Measurements from ENCODE around the gene SH2D4B.

DNA sequence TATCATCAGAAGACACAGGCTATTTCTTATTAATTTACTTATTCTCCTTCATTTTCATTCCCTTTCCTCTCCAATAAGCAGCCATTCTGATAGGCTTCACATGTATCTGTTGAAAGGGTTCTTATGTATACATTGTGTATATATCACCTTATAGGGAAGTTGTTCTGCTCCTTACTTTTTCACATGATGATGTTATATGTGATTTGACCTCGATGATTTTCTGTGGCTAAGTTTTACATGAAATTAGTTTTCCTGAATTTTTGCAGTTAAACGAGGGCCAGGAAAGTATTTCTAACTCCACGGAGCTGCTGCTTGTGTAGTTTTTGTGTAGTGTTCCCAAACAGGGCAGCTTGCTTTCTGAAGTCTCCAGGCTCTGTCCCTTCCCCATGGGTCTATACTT, 84.5 kb downstream of the SH2D4B start:
- TF ChIP-seq, protein P1, sequence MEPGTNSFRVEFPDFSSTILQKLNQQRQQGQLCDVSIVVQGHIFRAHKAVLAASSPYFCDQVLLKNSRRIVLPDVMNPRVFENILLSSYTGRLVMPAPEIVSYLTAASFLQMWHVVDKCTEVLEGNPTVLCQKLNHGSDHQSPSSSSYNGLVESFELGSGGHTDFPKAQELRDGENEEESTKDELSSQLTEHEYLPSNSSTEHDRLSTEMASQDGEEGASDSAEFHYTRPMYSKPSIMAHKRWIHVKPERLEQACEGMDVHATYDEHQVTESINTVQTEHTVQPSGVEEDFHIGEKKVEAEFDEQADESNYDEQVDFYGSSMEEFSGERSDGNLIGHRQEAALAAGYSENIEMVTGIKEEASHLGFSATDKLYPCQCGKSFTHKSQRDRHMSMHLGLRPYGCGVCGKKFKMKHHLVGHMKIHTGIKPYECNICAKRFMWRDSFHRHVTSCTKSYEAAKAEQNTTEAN (CRISPR knock-in tag; conservative IDR thresholded peaks at IDR 0.05) = no peak
- TF ChIP-seq, protein P2, sequence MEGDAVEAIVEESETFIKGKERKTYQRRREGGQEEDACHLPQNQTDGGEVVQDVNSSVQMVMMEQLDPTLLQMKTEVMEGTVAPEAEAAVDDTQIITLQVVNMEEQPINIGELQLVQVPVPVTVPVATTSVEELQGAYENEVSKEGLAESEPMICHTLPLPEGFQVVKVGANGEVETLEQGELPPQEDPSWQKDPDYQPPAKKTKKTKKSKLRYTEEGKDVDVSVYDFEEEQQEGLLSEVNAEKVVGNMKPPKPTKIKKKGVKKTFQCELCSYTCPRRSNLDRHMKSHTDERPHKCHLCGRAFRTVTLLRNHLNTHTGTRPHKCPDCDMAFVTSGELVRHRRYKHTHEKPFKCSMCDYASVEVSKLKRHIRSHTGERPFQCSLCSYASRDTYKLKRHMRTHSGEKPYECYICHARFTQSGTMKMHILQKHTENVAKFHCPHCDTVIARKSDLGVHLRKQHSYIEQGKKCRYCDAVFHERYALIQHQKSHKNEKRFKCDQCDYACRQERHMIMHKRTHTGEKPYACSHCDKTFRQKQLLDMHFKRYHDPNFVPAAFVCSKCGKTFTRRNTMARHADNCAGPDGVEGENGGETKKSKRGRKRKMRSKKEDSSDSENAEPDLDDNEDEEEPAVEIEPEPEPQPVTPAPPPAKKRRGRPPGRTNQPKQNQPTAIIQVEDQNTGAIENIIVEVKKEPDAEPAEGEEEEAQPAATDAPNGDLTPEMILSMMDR (CRISPR knock-in tag; IDR thresholded peaks at IDR 0.05) = no peak
- TF ChIP-seq ONECUT2 (CRISPR knock-in tag; IDR thresholded peaks at IDR 0.05) (no peak), MAZ (IDR thresholded peaks at IDR 0.05; ENCODE audit: borderline replicate concordance, low read depth, low read length) (no peak), MAZ (CRISPR knock-in tag; IDR thresholded peaks at IDR 0.05; ENCODE audit: low read depth) (no peak), YEATS2 (CRISPR knock-in tag; IDR thresholded peaks at IDR 0.05; ENCODE audit: borderline replicate concordance) (no peak), POLR2A (IDR thresholded peaks at IDR 0.05; ENCODE audit: insufficient read depth in 1 of 2, low read depth in 2 of 2, low read length in 2 of 2) (no peak), MED1 (CRISPR knock-in tag; IDR thresholded peaks at IDR 0.05) (no peak), ERF (CRISPR knock-in tag; IDR thresholded peaks at IDR 0.05) (no peak), KLF11 (CRISPR knock-in tag; IDR thresholded peaks at IDR 0.05) (no peak), BCL6 (CRISPR knock-in tag; IDR thresholded peaks at IDR 0.05) (no peak)
- TF ChIP-seq, protein P3, sequence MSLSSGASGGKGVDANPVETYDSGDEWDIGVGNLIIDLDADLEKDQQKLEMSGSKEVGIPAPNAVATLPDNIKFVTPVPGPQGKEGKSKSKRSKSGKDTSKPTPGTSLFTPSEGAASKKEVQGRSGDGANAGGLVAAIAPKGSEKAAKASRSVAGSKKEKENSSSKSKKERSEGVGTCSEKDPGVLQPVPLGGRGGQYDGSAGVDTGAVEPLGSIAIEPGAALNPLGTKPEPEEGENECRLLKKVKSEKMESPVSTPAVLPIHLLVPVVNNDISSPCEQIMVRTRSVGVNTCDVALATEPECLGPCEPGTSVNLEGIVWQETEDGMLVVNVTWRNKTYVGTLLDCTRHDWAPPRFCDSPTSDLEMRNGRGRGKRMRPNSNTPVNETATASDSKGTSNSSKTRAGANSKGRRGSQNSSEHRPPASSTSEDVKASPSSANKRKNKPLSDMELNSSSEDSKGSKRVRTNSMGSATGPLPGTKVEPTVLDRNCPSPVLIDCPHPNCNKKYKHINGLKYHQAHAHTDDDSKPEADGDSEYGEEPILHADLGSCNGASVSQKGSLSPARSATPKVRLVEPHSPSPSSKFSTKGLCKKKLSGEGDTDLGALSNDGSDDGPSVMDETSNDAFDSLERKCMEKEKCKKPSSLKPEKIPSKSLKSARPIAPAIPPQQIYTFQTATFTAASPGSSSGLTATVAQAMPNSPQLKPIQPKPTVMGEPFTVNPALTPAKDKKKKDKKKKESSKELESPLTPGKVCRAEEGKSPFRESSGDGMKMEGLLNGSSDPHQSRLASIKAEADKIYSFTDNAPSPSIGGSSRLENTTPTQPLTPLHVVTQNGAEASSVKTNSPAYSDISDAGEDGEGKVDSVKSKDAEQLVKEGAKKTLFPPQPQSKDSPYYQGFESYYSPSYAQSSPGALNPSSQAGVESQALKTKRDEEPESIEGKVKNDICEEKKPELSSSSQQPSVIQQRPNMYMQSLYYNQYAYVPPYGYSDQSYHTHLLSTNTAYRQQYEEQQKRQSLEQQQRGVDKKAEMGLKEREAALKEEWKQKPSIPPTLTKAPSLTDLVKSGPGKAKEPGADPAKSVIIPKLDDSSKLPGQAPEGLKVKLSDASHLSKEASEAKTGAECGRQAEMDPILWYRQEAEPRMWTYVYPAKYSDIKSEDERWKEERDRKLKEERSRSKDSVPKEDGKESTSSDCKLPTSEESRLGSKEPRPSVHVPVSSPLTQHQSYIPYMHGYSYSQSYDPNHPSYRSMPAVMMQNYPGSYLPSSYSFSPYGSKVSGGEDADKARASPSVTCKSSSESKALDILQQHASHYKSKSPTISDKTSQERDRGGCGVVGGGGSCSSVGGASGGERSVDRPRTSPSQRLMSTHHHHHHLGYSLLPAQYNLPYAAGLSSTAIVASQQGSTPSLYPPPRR (CRISPR knock-in tag; IDR thresholded peaks at IDR 0.05; ENCODE audit: borderline replicate concordance) = no peak
- TF ChIP-seq, protein P4, sequence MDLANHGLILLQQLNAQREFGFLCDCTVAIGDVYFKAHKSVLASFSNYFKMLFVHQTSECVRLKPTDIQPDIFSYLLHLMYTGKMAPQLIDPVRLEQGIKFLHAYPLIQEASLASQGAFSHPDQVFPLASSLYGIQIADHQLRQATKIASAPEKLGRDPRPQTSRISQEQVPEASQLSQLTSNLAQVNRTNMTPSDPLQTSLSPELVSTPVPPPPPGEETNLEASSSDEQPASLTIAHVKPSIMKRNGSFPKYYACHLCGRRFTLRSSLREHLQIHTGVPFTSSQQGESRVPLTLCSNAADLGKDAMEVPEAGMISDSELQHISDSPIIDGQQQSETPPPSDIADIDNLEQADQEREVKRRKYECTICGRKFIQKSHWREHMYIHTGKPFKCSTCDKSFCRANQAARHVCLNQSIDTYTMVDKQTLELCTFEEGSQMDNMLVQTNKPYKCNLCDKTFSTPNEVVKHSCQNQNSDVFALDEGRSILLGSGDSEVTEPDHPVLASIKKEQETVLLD (CRISPR knock-in tag; IDR thresholded peaks at IDR 0.05; ENCODE audit: low read depth) = no peak
- TF ChIP-seq, protein P5, sequence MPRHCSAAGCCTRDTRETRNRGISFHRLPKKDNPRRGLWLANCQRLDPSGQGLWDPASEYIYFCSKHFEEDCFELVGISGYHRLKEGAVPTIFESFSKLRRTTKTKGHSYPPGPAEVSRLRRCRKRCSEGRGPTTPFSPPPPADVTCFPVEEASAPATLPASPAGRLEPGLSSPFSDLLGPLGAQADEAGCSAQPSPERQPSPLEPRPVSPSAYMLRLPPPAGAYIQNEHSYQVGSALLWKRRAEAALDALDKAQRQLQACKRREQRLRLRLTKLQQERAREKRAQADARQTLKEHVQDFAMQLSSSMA (CRISPR knock-in tag; IDR thresholded peaks at IDR 0.05) = no peak
- TF ChIP-seq, protein P6, sequence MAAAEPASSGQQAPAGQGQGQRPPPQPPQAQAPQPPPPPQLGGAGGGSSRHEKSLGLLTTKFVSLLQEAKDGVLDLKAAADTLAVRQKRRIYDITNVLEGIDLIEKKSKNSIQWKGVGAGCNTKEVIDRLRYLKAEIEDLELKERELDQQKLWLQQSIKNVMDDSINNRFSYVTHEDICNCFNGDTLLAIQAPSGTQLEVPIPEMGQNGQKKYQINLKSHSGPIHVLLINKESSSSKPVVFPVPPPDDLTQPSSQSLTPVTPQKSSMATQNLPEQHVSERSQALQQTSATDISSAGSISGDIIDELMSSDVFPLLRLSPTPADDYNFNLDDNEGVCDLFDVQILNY (CRISPR knock-in tag; conservative IDR thresholded peaks at IDR 0.05) = no peak

Measured in HepG2 (cell line).